ENCODE results near the gene SMG1. TPM values are rescaled to one million over a fixed set of nuclear protein-coding genes. Genes with fewer than 3 reads are reported as not detected.
"Not testable (repeated sequence)": the region's sequence is repeated elsewhere in the genome, so short reads cannot be mapped to it uniquely, and the experiment has no call there.

SMG1 gene
- total RNA-seq, 1 donor: 77.7 TPM

- DNase-seq (ENCODE audit: low read depth): peak; percentile 81
- H3K4me3 ChIP-seq (ENCODE audit: low read depth, low read length): no peak overlapping the region
- TF ChIP-seq CTCF (IDR thresholded peaks at IDR 0.05; ENCODE audit: insufficient read depth, low read length): no peak
Observed at GRCh38 chr16:18932243-18932987, 6.2 kb upstream of the SMG1 start.

GRCh38 chr16:18931756-18932155 is 5.5 kb upstream of the SMG1 start:
- no peak for TF ChIP-seq CTCF (IDR thresholded peaks at IDR 0.05; ENCODE audit: insufficient read depth, low read length)
- no peak for DNase-seq (ENCODE audit: low read depth)
- H3K4me3 ChIP-seq (ENCODE audit: low read depth, low read length): no peak overlapping the region

- H3K4me3 ChIP-seq (ENCODE audit: low read depth, low read length); DNase-seq (ENCODE audit: low read depth): not testable (repeated sequence)
Observed at GRCh38 chr16:18930095-18930494, 3.9 kb upstream of the SMG1 start.

- H3K4me3 ChIP-seq (ENCODE audit: low read depth, low read length); DNase-seq (ENCODE audit: low read depth): not testable (repeated sequence)
Observed at GRCh38 chr16:18928073-18928472, 1.9 kb upstream of the SMG1 start.

- not testable (repeated sequence) for DNase-seq (ENCODE audit: low read depth)
- peak overlapping the region; percentile 65 for H3K4me3 ChIP-seq (ENCODE audit: low read depth, low read length)
Observed at GRCh38 chr16:18925215-18925985, 808 bp downstream of the SMG1 start.

- not testable (repeated sequence) for DNase-seq (ENCODE audit: low read depth)
- H3K4me3 ChIP-seq (ENCODE audit: low read depth, low read length): peak overlapping the region; percentile 15
Observed at GRCh38 chr16:18923935-18924334, 2.3 kb downstream of the SMG1 start.

GRCh38 chr16:18923124-18923523 is 3.1 kb downstream of the SMG1 start:
- not testable (repeated sequence) for H3K4me3 ChIP-seq (ENCODE audit: low read depth, low read length); DNase-seq (ENCODE audit: low read depth)

GRCh38 chr16:18909585-18909984 is 16.6 kb downstream of the SMG1 start:
- DNase-seq (ENCODE audit: low read depth); H3K4me3 ChIP-seq (ENCODE audit: low read depth, low read length): not testable (repeated sequence)

GRCh38 chr16:18908716-18909115 is 17.5 kb downstream of the SMG1 start:
- H3K4me3 ChIP-seq (ENCODE audit: low read depth, low read length); DNase-seq (ENCODE audit: low read depth): not testable (repeated sequence)

- not testable (repeated sequence) for DNase-seq (ENCODE audit: low read depth); H3K4me3 ChIP-seq (ENCODE audit: low read depth, low read length)
Observed at GRCh38 chr16:18902778-18903177, 23.4 kb downstream of the SMG1 start.

- not testable (repeated sequence) for H3K4me3 ChIP-seq (ENCODE audit: low read depth, low read length); DNase-seq (ENCODE audit: low read depth)
Observed at GRCh38 chr16:18902044-18902443, 24.2 kb downstream of the SMG1 start.

- not testable (repeated sequence) for DNase-seq (ENCODE audit: low read depth)
Observed at GRCh38 chr16:18901194-18901593, 25.0 kb downstream of the SMG1 start.

GRCh38 chr16:18884456-18884855 is 41.8 kb downstream of the SMG1 start:
- DNase-seq (ENCODE audit: low read depth): not testable (repeated sequence)

More at GRCh38 chr16:18901194-18901593, 25.0 kb downstream of the SMG1 start:
- H3K4me3 ChIP-seq (ENCODE audit: low read depth, low read length): not testable (repeated sequence)

GRCh38 chr16:18877734-18878133 is 48.5 kb downstream of the SMG1 start:
- H3K4me3 ChIP-seq (ENCODE audit: low read depth, low read length); DNase-seq (ENCODE audit: low read depth): not testable (repeated sequence)

More at GRCh38 chr16:18884456-18884855, 41.8 kb downstream of the SMG1 start:
- H3K4me3 ChIP-seq (ENCODE audit: low read depth, low read length): not testable (repeated sequence)

GRCh38 chr16:18877259-18877658 is 48.9 kb downstream of the SMG1 start:
- DNase-seq (ENCODE audit: low read depth); H3K4me3 ChIP-seq (ENCODE audit: low read depth, low read length): not testable (repeated sequence)

- DNase-seq (ENCODE audit: low read depth): not testable (repeated sequence)
Observed at GRCh38 chr16:18876301-18876700, 49.9 kb downstream of the SMG1 start.

More at GRCh38 chr16:18876301-18876700, 49.9 kb downstream of the SMG1 start:
- not testable (repeated sequence) for H3K4me3 ChIP-seq (ENCODE audit: low read depth, low read length)

Measured in fibroblast of the aortic adventitia (primary cell).